SK-N-SH (cell line): Measurements from ENCODE around the gene MANBA. TPM values are rescaled to one million over a fixed set of nuclear protein-coding genes. Genes with fewer than 3 reads are reported as not detected.

ENCODE experiments used
- CTCF ChIA-PET: fragments of 300-600, 350-600 bp; formaldehyde crosslinking; extraction: SDS; loops from one replicate; lab custom pipeline; 2021; lab: Yijun Ruan, JAX
- POLR2A ChIA-PET: fragments of 350-600 bp; sonication (Branson Sonifier 250); formaldehyde crosslinking; extraction: SDS; loops from one replicate; lab custom pipeline; 2020; ENCODE audit warnings: antibody characterized with exemption, inconsistent platforms; lab: Yijun Ruan, JAX
- DNase-seq: peaks from one replicate; pipeline ENCODE4 v3.0.0; 2012
- H2AFZ ChIP-seq: fragments of 200-600 bp; sonication (generic); 2 replicates; pipeline ENCODE4 v1.8.1; 2016; ENCODE audit warnings: antibody characterized with exemption, mild to moderate bottlenecking, low read depth
- H3F3A ChIP-seq: fragments of 200-600 bp; sonication (generic); replicated peaks from 2 replicates; pipeline ENCODE3; 2016; ENCODE audit warnings: antibody characterized with exemption, mild to moderate bottlenecking; ENCODE audit not compliant: insufficient read depth
- H3K27ac ChIP-seq, 2 experiments: fragments of 200-500 bp in 1 of 2; fragments of 200-600 bp in 1 of 2; sonication (Bioruptor generic) in 1 of 2; sonication (generic), shearing (Covaris generic) in 1 of 2; 2 replicates each; pipeline versions ENCODE4 v1.5.1 to v1.6.1; 2014 to 2016; ENCODE audit warnings: low read depth in 2 of 2, inconsistent platforms in 1 of 2, low read length in 1 of 2, mild to moderate bottlenecking in 1 of 2, mixed read lengths in 1 of 2
- H3K27me3 ChIP-seq: fragments of 200-600 bp; sonication (generic), shearing (Covaris generic); 2 replicates; pipeline ENCODE4 v1.6.1; 2016; ENCODE audit warnings: mixed run types; ENCODE audit not compliant: insufficient read depth
- H3K36me3 ChIP-seq, 2 experiments: fragments of 200-500 bp in 1 of 2; fragments of 200-600 bp in 1 of 2; sonication (Bioruptor generic) in 1 of 2; sonication (generic) in 1 of 2; replicated peaks in 1 of 2; 2 replicates each; pipeline versions ENCODE3 to v1.5.1; 2014 to 2016; ENCODE audit warnings: low read length in 1 of 2, mild to moderate bottlenecking in 1 of 2; ENCODE audit not compliant: insufficient read depth in 2 of 2, control insufficient read depth in 1 of 2
- H3K4me1 ChIP-seq, 2 experiments: fragments of 200-500 bp in 1 of 2; fragments of 200-600 bp in 1 of 2; sonication (Bioruptor generic) in 1 of 2; sonication (generic), shearing (Covaris generic) in 1 of 2; 2 replicates each; pipeline versions ENCODE4 v1.5.1 to v1.6.1; 2014 to 2016; ENCODE audit warnings: low read depth in 1 of 2, low read length in 1 of 2, mixed run types in 1 of 2; ENCODE audit not compliant: insufficient read depth in 2 of 2, control insufficient read depth in 1 of 2
- H3K4me2 ChIP-seq: fragments of 200-600 bp; sonication (generic), shearing (Covaris generic); 2 replicates; pipeline ENCODE4 v1.6.1; 2017; ENCODE audit warnings: mixed run types
- H3K4me3 ChIP-seq, 2 experiments: fragments of 200-500 bp in 1 of 2; fragments of 200-600 bp in 1 of 2; sonication (Bioruptor generic) in 1 of 2; sonication (generic), shearing (Covaris generic) in 1 of 2; 2 replicates each; pipeline versions ENCODE4 v1.5.1 to v1.8.1; 2014 to 2016; ENCODE audit warnings: low read depth in 2 of 2, inconsistent platforms in 1 of 2, low read length in 1 of 2, mild to moderate bottlenecking in 1 of 2, mixed read lengths in 1 of 2, moderate library complexity in 1 of 2
- H3K79me2 ChIP-seq: fragments of 200-600 bp; sonication (generic); 2 replicates; pipeline ENCODE4 v1.8.1; 2017; ENCODE audit warnings: mild to moderate bottlenecking; ENCODE audit not compliant: insufficient read depth
- H3K9ac ChIP-seq: fragments of 200-600 bp; sonication (generic); 2 replicates; pipeline ENCODE4 v1.6.1; 2017; ENCODE audit warnings: mixed run types
- H3K9me2 ChIP-seq: fragments of 200-600 bp; sonication (generic); 2 replicates; pipeline ENCODE4 v1.6.1; 2017; ENCODE audit warnings: mixed run types
- H3K9me3 ChIP-seq: fragments of 200-600 bp; sonication (generic); 2 replicates; pipeline ENCODE4 v1.6.1; 2017; ENCODE audit warnings: mixed run types, mild to moderate bottlenecking, moderate library complexity
- H4K20me1 ChIP-seq: fragments of 200-600 bp; sonication (generic); 2 replicates; pipeline ENCODE4 v1.6.1; 2017; ENCODE audit warnings: mild to moderate bottlenecking, mixed run types; ENCODE audit not compliant: insufficient read depth
- CHD2 ChIP-seq: fragments of 150-350 bp; IDR thresholded peaks from 2 replicates; pipeline ENCODE4 v1.6.1; 2018; ENCODE audit warnings: low read length; ENCODE audit not compliant: partially characterized antibody
- CTCF ChIP-seq: fragments of 200-600 bp; sonication (generic); IDR thresholded peaks from 2 replicates; pipeline ENCODE4 v1.6.1; 2017; ENCODE audit warnings: antibody characterized with exemption, mild to moderate bottlenecking, moderate library complexity
- EP300 ChIP-seq, 2 experiments: IDR thresholded peaks; 2 replicates each; pipeline versions ENCODE4 v1.4.0 to v1.6.1; 2012; ENCODE audit warnings: borderline replicate concordance in 1 of 2, low read depth in 1 of 2, low read length in 1 of 2
- FOSL2 ChIP-seq: IDR thresholded peaks from 2 replicates; pipeline ENCODE4 v1.4.0; 2012; ENCODE audit warnings: low read depth, mild to moderate bottlenecking, moderate library complexity, borderline replicate concordance
- IRF3 ChIP-seq: fragments of 150-350 bp; IDR thresholded peaks from 2 replicates; pipeline ENCODE4 v1.6.1; 2016; ENCODE audit warnings: mild to moderate bottlenecking, low read depth, low read length
- JUND ChIP-seq: IDR thresholded peaks from 2 replicates; pipeline ENCODE4 v1.4.0; 2012
- NFIC ChIP-seq: IDR thresholded peaks from 2 replicates; pipeline ENCODE4 v1.4.0; 2012; ENCODE audit warnings: borderline replicate concordance
- REST ChIP-seq: IDR thresholded peaks from 2 replicates; pipeline ENCODE4 v1.6.1; 2012; ENCODE audit warnings: mild to moderate bottlenecking, low read depth, low read length, moderate library complexity
- RFX5 ChIP-seq: IDR thresholded peaks from 2 replicates; pipeline ENCODE4 v1.6.1; 2012; ENCODE audit warnings: mild to moderate bottlenecking, improper control_type of control experiment, low read length
- RXRA ChIP-seq: IDR thresholded peaks from 2 replicates; pipeline ENCODE4 v1.4.0; 2012; ENCODE audit warnings: low read depth, mild to moderate bottlenecking, borderline replicate concordance
- SIN3A ChIP-seq: IDR thresholded peaks from 2 replicates; pipeline ENCODE4 v1.6.1; 2012; ENCODE audit warnings: low read depth, mild to moderate bottlenecking, low read length, moderate library complexity, borderline replicate concordance
- TEAD4 ChIP-seq: IDR thresholded peaks from 2 replicates; pipeline ENCODE4 v1.4.0; 2012; ENCODE audit warnings: mild to moderate bottlenecking, borderline replicate concordance; ENCODE audit not compliant: insufficient read depth
- ZBTB33 ChIP-seq: IDR thresholded peaks from 2 replicates; pipeline ENCODE4 v1.4.0; 2012; ENCODE audit warnings: low read depth, borderline replicate concordance
- WGBS: methylation state at CpG from one replicate; pipeline ENCODE4 v1.1.6; 2017; ENCODE audit warnings: low lambda C conversion rate; 5-methylcytosine and 5-hydroxymethylcytosine counted together
- polyA plus RNA-seq, 3 experiments: library from polyadenylated mRNA; depleted of rRNA; stranded (reverse); fragments of >200 nt; gene quantifications; 2 replicates each; pipeline ENCODE4 v1.2.3, GENCODE V29; 2012

The MANBA gene
- polyA plus RNA-seq, 1 of the 3 experiments (the other 2 are of a cell fraction): 13.4 TPM

- H3K9ac ChIP-seq: no peak overlapping the region
- WGBS: 95% methylated on average over 3 of the region's 3 CpGs
Observed at GRCh38 chr4:102710986-102711385, 49.8 kb downstream of the MANBA start.

More at GRCh38 chr4:102710986-102711385, 49.8 kb downstream of the MANBA start:
- ChIA-PET CTCF (no interaction called here), POLR2A (no interaction called here)
- Histone ChIP-seq H3K36me3 (peaks cover 0 to 20% of the 10 kb centered on the region in 2 experiments), H3K4me3 (no peak overlapping the region), H3K27me3 (no peaks in the 10 kb centered on the region), H3K4me1 (no peaks in the 10 kb centered on the region), H3K27ac (no peak overlapping the region), H3F3A (peaks cover 4% of the 10 kb centered on the region), H3K79me2 (no peaks in the 10 kb centered on the region), H3K9me3 (no peaks in the 10 kb centered on the region), H3K9me2 (no peaks in the 10 kb centered on the region), H3K4me2 (no peak overlapping the region), H4K20me1 (no peaks in the 10 kb centered on the region), H2AFZ (no peak overlapping the region)
- no peak for DNase-seq
- TF ChIP-seq REST (no peak), TEAD4 (no peak), EP300 (IDR thresholded peaks at IDR 0.05; ENCODE audit: borderline replicate concordance in 1 of 2, low read depth in 1 of 2, low read length in 1 of 2) (no peak), CTCF (no peak), FOSL2 (no peak), CHD2 (no peak), NFIC (no peak), ZBTB33 (no peak), SIN3A (no peak), RXRA (no peak), IRF3 (no peak), RFX5 (no peak), JUND (no peak)
